Measurements from ENCODE around the gene CUBN.

- TF ChIP-seq ZNF274 (IDR thresholded peaks at IDR 0.05; ENCODE audit: low read depth, low read length): no peak
- TF ChIP-seq YY1 (IDR thresholded peaks at IDR 0.05; ENCODE audit: insufficient read depth, insufficient read length): no peak
- TF ChIP-seq SUZ12 (IDR thresholded peaks at IDR 0.05; ENCODE audit: extremely low read depth, insufficient read depth, insufficient read length): no peak
Observed at GRCh38 chr10:16794005-16794404, 335.6 kb downstream of the CUBN start.

Data from NT2/D1 (cell line).